ENCODE results near the gene ADAP2.

DNA sequence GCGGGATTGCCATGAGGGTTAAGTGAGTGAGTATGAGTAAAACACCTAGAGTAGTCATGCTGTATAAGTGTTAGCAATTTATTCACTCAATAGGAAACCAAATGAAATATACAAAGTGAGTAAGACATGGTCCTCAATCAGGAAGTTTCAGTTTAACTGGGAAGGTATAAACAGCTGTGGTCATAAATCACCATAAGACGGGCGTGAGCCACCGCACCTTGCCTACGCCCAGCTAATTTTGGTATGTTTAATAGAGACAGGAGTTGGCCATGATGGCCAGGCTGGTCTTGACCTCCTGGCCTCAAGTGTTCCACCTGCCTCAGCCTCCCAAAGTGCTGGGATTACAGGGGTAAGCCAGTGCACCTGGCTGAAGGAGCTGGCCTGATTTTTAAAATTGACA is 76.1 kb downstream of the ADAP2 start:
- TF ChIP-seq, protein P1, sequence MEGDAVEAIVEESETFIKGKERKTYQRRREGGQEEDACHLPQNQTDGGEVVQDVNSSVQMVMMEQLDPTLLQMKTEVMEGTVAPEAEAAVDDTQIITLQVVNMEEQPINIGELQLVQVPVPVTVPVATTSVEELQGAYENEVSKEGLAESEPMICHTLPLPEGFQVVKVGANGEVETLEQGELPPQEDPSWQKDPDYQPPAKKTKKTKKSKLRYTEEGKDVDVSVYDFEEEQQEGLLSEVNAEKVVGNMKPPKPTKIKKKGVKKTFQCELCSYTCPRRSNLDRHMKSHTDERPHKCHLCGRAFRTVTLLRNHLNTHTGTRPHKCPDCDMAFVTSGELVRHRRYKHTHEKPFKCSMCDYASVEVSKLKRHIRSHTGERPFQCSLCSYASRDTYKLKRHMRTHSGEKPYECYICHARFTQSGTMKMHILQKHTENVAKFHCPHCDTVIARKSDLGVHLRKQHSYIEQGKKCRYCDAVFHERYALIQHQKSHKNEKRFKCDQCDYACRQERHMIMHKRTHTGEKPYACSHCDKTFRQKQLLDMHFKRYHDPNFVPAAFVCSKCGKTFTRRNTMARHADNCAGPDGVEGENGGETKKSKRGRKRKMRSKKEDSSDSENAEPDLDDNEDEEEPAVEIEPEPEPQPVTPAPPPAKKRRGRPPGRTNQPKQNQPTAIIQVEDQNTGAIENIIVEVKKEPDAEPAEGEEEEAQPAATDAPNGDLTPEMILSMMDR (IDR thresholded peaks at IDR 0.05) = no peak
- no peak for TF ChIP-seq POLR2A (IDR thresholded peaks at IDR 0.05)
